Neural cell (in vitro differentiated cells): Measurements from ENCODE around the gene DAND5.

Experiments
- MXI1 ChIP-seq: fragments of 450-650 bp; conservative IDR thresholded peaks from 2 replicates; pipeline ENCODE4 v1.6.1; 2014; ENCODE audit warnings: antibody characterized with exemption, mild to moderate bottlenecking; ENCODE audit not compliant: poor library complexity, severe bottlenecking
- POLR2AphosphoS5 ChIP-seq: IDR thresholded peaks from 2 replicates; pipeline ENCODE4 v1.6.1; 2012
- RAD21 ChIP-seq: fragments of 450-650 bp; conservative IDR thresholded peaks from 2 replicates; pipeline ENCODE4 v1.6.1; 2014; ENCODE audit warnings: antibody characterized with exemption, mild to moderate bottlenecking, moderate library complexity
- TF ChIP-seq, protein P1 (sequence below): fragments of 450-650 bp; IDR thresholded peaks from 2 replicates; pipeline ENCODE4 v1.5.1; 2014; ENCODE audit warnings: antibody characterized with exemption, mild to moderate bottlenecking, moderate library complexity; ENCODE audit not compliant: poor library complexity, severe bottlenecking
- TF ChIP-seq, protein P2 (sequence below): IDR thresholded peaks from 2 replicates; pipeline ENCODE4 v1.6.1; 2012; ENCODE audit warnings: borderline replicate concordance

DNA sequence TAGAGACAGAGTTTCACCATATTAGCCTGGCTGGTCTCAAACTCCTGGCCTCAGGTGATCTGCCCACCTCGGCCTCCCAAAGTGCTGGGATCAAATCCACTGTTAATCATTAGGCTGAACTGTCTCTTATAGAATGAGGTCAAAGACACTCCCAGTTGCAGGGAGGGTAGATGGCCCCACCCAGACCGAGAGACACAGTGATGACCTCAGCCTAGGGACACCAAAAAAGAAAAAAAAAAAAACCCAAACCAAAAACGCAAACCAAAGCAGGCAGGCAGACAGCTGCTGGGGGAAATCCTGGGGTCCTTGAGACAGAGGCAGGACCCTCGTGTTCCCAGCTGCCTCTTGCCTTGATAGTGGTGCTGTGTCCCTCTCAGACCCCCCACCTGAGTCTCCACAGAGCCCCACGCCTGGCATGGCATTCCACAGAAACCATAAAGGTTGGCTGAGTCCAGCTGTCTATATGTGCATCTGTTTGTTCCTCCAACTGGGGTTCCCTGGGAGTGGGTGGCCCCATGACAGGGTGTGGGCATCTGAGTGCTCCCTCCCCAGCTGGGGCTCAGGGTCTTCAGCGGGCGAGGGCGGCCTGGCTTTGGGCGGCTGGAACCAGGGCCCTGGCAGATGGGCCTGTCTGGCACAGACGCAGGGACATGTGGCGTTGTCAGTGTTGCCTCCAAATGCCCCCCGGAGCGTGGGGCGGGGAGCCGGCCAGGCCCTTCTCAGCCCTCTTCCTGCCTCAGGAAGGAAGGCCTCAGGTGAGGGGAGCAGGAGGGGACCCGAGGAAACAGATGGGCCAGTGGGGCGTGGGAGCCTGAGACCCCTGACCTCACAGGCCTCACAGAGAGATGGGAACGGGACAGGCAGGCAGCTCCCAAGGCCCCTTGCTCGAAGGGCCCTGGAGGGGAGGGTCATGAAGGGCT lies 5.2 kb downstream of the DAND5 start:
- TF ChIP-seq, protein P1, sequence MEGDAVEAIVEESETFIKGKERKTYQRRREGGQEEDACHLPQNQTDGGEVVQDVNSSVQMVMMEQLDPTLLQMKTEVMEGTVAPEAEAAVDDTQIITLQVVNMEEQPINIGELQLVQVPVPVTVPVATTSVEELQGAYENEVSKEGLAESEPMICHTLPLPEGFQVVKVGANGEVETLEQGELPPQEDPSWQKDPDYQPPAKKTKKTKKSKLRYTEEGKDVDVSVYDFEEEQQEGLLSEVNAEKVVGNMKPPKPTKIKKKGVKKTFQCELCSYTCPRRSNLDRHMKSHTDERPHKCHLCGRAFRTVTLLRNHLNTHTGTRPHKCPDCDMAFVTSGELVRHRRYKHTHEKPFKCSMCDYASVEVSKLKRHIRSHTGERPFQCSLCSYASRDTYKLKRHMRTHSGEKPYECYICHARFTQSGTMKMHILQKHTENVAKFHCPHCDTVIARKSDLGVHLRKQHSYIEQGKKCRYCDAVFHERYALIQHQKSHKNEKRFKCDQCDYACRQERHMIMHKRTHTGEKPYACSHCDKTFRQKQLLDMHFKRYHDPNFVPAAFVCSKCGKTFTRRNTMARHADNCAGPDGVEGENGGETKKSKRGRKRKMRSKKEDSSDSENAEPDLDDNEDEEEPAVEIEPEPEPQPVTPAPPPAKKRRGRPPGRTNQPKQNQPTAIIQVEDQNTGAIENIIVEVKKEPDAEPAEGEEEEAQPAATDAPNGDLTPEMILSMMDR = no peak
- TF ChIP-seq POLR2AphosphoS5 (no peak), MXI1 (no peak), RAD21 (no peak)
- TF ChIP-seq, protein P2, sequence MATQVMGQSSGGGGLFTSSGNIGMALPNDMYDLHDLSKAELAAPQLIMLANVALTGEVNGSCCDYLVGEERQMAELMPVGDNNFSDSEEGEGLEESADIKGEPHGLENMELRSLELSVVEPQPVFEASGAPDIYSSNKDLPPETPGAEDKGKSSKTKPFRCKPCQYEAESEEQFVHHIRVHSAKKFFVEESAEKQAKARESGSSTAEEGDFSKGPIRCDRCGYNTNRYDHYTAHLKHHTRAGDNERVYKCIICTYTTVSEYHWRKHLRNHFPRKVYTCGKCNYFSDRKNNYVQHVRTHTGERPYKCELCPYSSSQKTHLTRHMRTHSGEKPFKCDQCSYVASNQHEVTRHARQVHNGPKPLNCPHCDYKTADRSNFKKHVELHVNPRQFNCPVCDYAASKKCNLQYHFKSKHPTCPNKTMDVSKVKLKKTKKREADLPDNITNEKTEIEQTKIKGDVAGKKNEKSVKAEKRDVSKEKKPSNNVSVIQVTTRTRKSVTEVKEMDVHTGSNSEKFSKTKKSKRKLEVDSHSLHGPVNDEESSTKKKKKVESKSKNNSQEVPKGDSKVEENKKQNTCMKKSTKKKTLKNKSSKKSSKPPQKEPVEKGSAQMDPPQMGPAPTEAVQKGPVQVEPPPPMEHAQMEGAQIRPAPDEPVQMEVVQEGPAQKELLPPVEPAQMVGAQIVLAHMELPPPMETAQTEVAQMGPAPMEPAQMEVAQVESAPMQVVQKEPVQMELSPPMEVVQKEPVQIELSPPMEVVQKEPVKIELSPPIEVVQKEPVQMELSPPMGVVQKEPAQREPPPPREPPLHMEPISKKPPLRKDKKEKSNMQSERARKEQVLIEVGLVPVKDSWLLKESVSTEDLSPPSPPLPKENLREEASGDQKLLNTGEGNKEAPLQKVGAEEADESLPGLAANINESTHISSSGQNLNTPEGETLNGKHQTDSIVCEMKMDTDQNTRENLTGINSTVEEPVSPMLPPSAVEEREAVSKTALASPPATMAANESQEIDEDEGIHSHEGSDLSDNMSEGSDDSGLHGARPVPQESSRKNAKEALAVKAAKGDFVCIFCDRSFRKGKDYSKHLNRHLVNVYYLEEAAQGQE = no peak
